HG03095 (cell line): ENCODE results near the gene MYMK.

ENCODE experiments used
- ATAC-seq: cut with Tn5 transposase; IDR thresholded peaks from one replicate; pipeline ENCODE4 v1.9.1; 2021; ENCODE audit warnings: moderate library complexity; ENCODE audit not compliant: unreplicated experiment

Gene MYMK

GRCh38 chr9:133558191-133559126, 33.7 kb upstream of the MYMK start:
- ATAC-seq: no peak

- no peak for ATAC-seq
Observed at GRCh38 chr9:133557581-133557980, 32.8 kb upstream of the MYMK start.

GRCh38 chr9:133556354-133556753, 31.6 kb upstream of the MYMK start:
- ATAC-seq: no peak

- ATAC-seq: no peak
Observed at GRCh38 chr9:133554729-133555128, 30.0 kb upstream of the MYMK start.

GRCh38 chr9:133553973-133554713, 29.4 kb upstream of the MYMK start:
- no peak for ATAC-seq

GRCh38 chr9:133553123-133553522, 28.4 kb upstream of the MYMK start:
- ATAC-seq: no peak

- ATAC-seq: no peak
Observed at GRCh38 chr9:133552236-133552635, 27.5 kb upstream of the MYMK start.

GRCh38 chr9:133551446-133551845, 26.7 kb upstream of the MYMK start:
- no peak for ATAC-seq

- no peak for ATAC-seq
Observed at GRCh38 chr9:133547116-133547515, 22.4 kb upstream of the MYMK start.

GRCh38 chr9:133546287-133546680, 21.5 kb upstream of the MYMK start:
- no peak for ATAC-seq

GRCh38 chr9:133545494-133546286, 20.9 kb upstream of the MYMK start:
- ATAC-seq: no peak

- ATAC-seq: no peak
Observed at GRCh38 chr9:133543772-133544467, 19.2 kb upstream of the MYMK start.

- ATAC-seq: no peak
Observed at GRCh38 chr9:133542002-133542401, 17.2 kb upstream of the MYMK start.

- no peak for ATAC-seq
Observed at GRCh38 chr9:133540698-133541025, 15.9 kb upstream of the MYMK start.

GRCh38 chr9:133539991-133540697, 15.4 kb upstream of the MYMK start:
- ATAC-seq: no peak

- no peak for ATAC-seq
Observed at GRCh38 chr9:133538851-133539833, 14.4 kb upstream of the MYMK start.

GRCh38 chr9:133538176-133538575, 13.4 kb upstream of the MYMK start:
- ATAC-seq: no peak

- ATAC-seq: no peak
Observed at GRCh38 chr9:133537257-133537656, 12.5 kb upstream of the MYMK start.

- no peak for ATAC-seq
Observed at GRCh38 chr9:133536536-133536935, 11.8 kb upstream of the MYMK start.
